Transverse colon (tissue), 4 donors: ENCODE measurements around the gene TTC28. TPM values are rescaled to one million over a fixed set of nuclear protein-coding genes. Genes with fewer than 3 reads are reported as not detected.

Experiments used
- DNase-seq: peaks from one replicate; pipeline ENCODE4 v3.0.0-alpha.2; 2019
- H3K27ac ChIP-seq, 4 donors: fragments of 200-600 bp; sonication (generic); 2 replicates each; pipeline ENCODE4 v1.5.1; 2016 to 2018; ENCODE audit warnings: inconsistent platforms in 4 of 4
- H3K27me3 ChIP-seq: fragments of 200-600 bp; sonication (generic); 2 replicates; pipeline ENCODE4 v1.5.1; 2017; ENCODE audit warnings: inconsistent platforms
- H3K36me3 ChIP-seq, 4 donors: fragments of 200-600 bp; sonication (generic); 2 replicates each; pipeline ENCODE4 v1.5.1; 2017 to 2019; ENCODE audit warnings: inconsistent platforms in 4 of 4
- H3K4me1 ChIP-seq, 4 donors: fragments of 200-600 bp; sonication (generic); 2 replicates each; pipeline ENCODE4 v1.5.1; 2017 to 2020; ENCODE audit warnings: inconsistent platforms in 4 of 4
- H3K4me3 ChIP-seq, 4 donors: fragments of 200-600 bp; sonication (generic); 1 replicate in 1 of 4; 2 replicates in 3 of 4; pipeline versions ENCODE4 v1.5.1 to v1.6.1; 2017 to 2019; ENCODE audit warnings: inconsistent platforms in 4 of 4
- H3K9me3 ChIP-seq, 2 donors: fragments of 200-600 bp; sonication (generic); 2 replicates each; pipeline ENCODE4 v1.5.1; 2017 to 2019; ENCODE audit warnings: inconsistent platforms in 2 of 2
- EP300 ChIP-seq: sonication (generic); formaldehyde crosslinking; IDR thresholded peaks from one replicate; pipeline ENCODE4 v1.6.1; 2017; ENCODE audit warnings: antibody characterized with exemption, low read depth
- POLR2A ChIP-seq: fragments of 450-650 bp; IDR thresholded peaks from one replicate; pipeline ENCODE4 v1.6.1; 2016; ENCODE audit warnings: antibody characterized with exemption, mild to moderate bottlenecking, moderate library complexity
- POLR2AphosphoS5 ChIP-seq, 3 donors: sonication (generic); formaldehyde crosslinking; IDR thresholded peaks; one replicate each; pipeline ENCODE4 v1.6.1; 2016; ENCODE audit warnings: antibody characterized with exemption in 3 of 3
- WGBS, 2 donors: methylation state at CpG; one replicate each; pipeline ENCODE4 v1.1.5; 2018; ENCODE audit warnings: low coverage in 1 of 2; 5-methylcytosine and 5-hydroxymethylcytosine counted together
- in situ Hi-C, 4 donors: fragments of 200-750 bp; cut with MboI; loops; one replicate each; pipeline versions ENCODE4 v1.15.0 to v1.15.1; 2017; ENCODE audit warnings: low sequenced_read_pairs in 3 of 4, low pct_ligation_motif_present in 1 of 4, low pct_unique_long_range_greater_than_20kb in 1 of 4
- intact Hi-C: fragments of 100-400 bp; cut with DNase I; formaldehyde crosslinking; loops from one replicate; pipeline ENCODE4 v1.15.1; 2023; ENCODE audit warnings: low total_unique reads
- total RNA-seq, 4 donors: library from RNA; depleted of rRNA; stranded (reverse); fragments of >200 nt; gene quantifications; one replicate each; pipeline ENCODE4 v1.1.0, GENCODE V29; 2016
- TF ChIP-seq, protein P1 (sequence below), 5 experiments: fragments of 200-600 bp in 3 of 5; fragments of 450-650 bp in 2 of 5; sonication (generic) in 3 of 5; IDR thresholded peaks; 1 replicate in 2 of 5; 2 replicates in 3 of 5; pipeline ENCODE4 v1.5.1; 2016 to 2017; ENCODE audit warnings: antibody characterized with exemption in 5 of 5, inconsistent platforms in 3 of 5, mild to moderate bottlenecking in 2 of 5, moderate library complexity in 1 of 5

Gene TTC28
- total RNA-seq, 4 donors from 2014 or later, result 7.6 to 84.2 (median 12.4) TPM

- H3K4me3 ChIP-seq, result no peak overlapping the region
- TF ChIP-seq POLR2AphosphoS5 (IDR thresholded peaks at IDR 0.05), result no peak
- TF ChIP-seq, protein P1, sequence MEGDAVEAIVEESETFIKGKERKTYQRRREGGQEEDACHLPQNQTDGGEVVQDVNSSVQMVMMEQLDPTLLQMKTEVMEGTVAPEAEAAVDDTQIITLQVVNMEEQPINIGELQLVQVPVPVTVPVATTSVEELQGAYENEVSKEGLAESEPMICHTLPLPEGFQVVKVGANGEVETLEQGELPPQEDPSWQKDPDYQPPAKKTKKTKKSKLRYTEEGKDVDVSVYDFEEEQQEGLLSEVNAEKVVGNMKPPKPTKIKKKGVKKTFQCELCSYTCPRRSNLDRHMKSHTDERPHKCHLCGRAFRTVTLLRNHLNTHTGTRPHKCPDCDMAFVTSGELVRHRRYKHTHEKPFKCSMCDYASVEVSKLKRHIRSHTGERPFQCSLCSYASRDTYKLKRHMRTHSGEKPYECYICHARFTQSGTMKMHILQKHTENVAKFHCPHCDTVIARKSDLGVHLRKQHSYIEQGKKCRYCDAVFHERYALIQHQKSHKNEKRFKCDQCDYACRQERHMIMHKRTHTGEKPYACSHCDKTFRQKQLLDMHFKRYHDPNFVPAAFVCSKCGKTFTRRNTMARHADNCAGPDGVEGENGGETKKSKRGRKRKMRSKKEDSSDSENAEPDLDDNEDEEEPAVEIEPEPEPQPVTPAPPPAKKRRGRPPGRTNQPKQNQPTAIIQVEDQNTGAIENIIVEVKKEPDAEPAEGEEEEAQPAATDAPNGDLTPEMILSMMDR (IDR thresholded peaks at IDR 0.05), result no peak
- no peak for TF ChIP-seq POLR2A
- no peak for TF ChIP-seq EP300
- WGBS, 2 donors, result 98 to 100% methylated on average over 2 to 19 of the region's 20 CpGs
- in situ Hi-C loops, result no loop called here
- no peak overlapping the region for H3K27ac ChIP-seq
- DNase-seq, result no peak
- no peaks in the 10 kb centered on the region for H3K27me3 ChIP-seq
- no peaks in the 10 kb centered on the region for H3K9me3 ChIP-seq
- H3K4me1 ChIP-seq, result peaks cover 0 to 5% (median 2%) of the 10 kb centered on the region in 4 donors
- intact Hi-C loops, result no loop called here
- no peaks in the 10 kb centered on the region for H3K36me3 ChIP-seq
Measured at GRCh38 chr22:27982630-27983180, 696.9 kb downstream of the TTC28 start.

GRCh38 chr22:27982106-27982505 is 697.5 kb downstream of the TTC28 start:
- no peak for TF ChIP-seq EP300
- TF ChIP-seq, protein P1 (IDR thresholded peaks at IDR 0.05), result no peak
- no peak for TF ChIP-seq POLR2AphosphoS5 (IDR thresholded peaks at IDR 0.05)
- TF ChIP-seq POLR2A, result no peak
- WGBS, 2 donors, result 94% methylated on average over 12 to 15 of the region's 15 CpGs
- Histone ChIP-seq H3K9me3 (no peaks in the 10 kb centered on the region), H3K4me3 (no peak overlapping the region), H3K27ac (no peak overlapping the region), H3K4me1 (peaks cover 0 to 5% (median 2%) of the 10 kb centered on the region in 4 donors), H3K36me3 (no peaks in the 10 kb centered on the region), H3K27me3 (no peaks in the 10 kb centered on the region)
- in situ Hi-C loops (no loop called here), intact Hi-C loops (no loop called here)
- DNase-seq, result no peak

- no peaks in the 10 kb centered on the region for H3K27me3 ChIP-seq
- TF ChIP-seq POLR2AphosphoS5 (IDR thresholded peaks at IDR 0.05), result no peak
- TF ChIP-seq EP300, result no peak
- TF ChIP-seq POLR2A, result no peak
- TF ChIP-seq, protein P1 (IDR thresholded peaks at IDR 0.05), result no peak
- no peaks in the 10 kb centered on the region for H3K9me3 ChIP-seq
- no peak for DNase-seq
- H3K4me1 ChIP-seq, result peaks cover 0 to 5% (median 2%) of the 10 kb centered on the region in 4 donors
- no peaks in the 10 kb centered on the region for H3K36me3 ChIP-seq
- in situ Hi-C loops (no loop called here), intact Hi-C loops (no loop called here)
- no peak overlapping the region for H3K4me3 ChIP-seq
- 85 to 95% methylated on average over 3 to 7 of the region's 7 CpGs for WGBS, 2 donors
- no peak overlapping the region for H3K27ac ChIP-seq
Measured at GRCh38 chr22:27980424-27981148, 699.1 kb downstream of the TTC28 start.

GRCh38 chr22:27978802-27979201 is 700.8 kb downstream of the TTC28 start:
- Histone ChIP-seq H3K9me3 (no peaks in the 10 kb centered on the region), H3K4me3 (no peak overlapping the region), H3K36me3 (no peaks in the 10 kb centered on the region), H3K4me1 (peaks cover 0 to 5% (median 3%) of the 10 kb centered on the region in 4 donors), H3K27me3 (no peaks in the 10 kb centered on the region), H3K27ac (no peak overlapping the region)
- in situ Hi-C loops (no loop called here), intact Hi-C loops (no loop called here)
- 43 to 67% methylated on average over 1 to 5 of the region's 5 CpGs for WGBS, 2 donors
- no peak for DNase-seq
- no peak for TF ChIP-seq EP300
- no peak for TF ChIP-seq POLR2AphosphoS5 (IDR thresholded peaks at IDR 0.05)
- TF ChIP-seq, protein P1 (IDR thresholded peaks at IDR 0.05), result no peak
- no peak for TF ChIP-seq POLR2A
